Vagina (tissue), 2 donors: Measurements from ENCODE around the gene ETDA. TPM values are rescaled to one million over a fixed set of nuclear protein-coding genes. Genes with fewer than 3 reads are reported as not detected.

Experiments
- DNase-seq, 2 donors: peaks; one replicate each; pipeline ENCODE4 v3.0.0-alpha.2; 2017; ENCODE audit errors: extremely low spot score in 2 of 2
- H3K27ac ChIP-seq: fragments of 200-600 bp; sonication (generic); one replicate; pipeline ENCODE4 v1.5.1; 2019
- H3K27me3 ChIP-seq: fragments of 200-600 bp; sonication (generic); one replicate; pipeline ENCODE4 v1.5.1; 2019
- H3K36me3 ChIP-seq, 2 donors: fragments of 200-600 bp; sonication (generic); one replicate each; pipeline ENCODE4 v1.5.1; 2017 to 2019
- H3K4me1 ChIP-seq: fragments of 200-600 bp; sonication (generic); one replicate; pipeline ENCODE4 v1.5.1; 2019
- H3K4me3 ChIP-seq, 2 donors: fragments of 200-600 bp; sonication (generic); 1 replicate in 1 of 2; 2 replicates in 1 of 2; pipeline ENCODE4 v1.5.1; 2016 to 2019
- H3K9me3 ChIP-seq: fragments of 200-600 bp; sonication (generic); one replicate; pipeline ENCODE4 v1.5.1; 2019
- POLR2A ChIP-seq, 2 donors: fragments of 450-650 bp; IDR thresholded peaks; one replicate each; pipeline ENCODE4 v1.6.1; 2017; ENCODE audit warnings: antibody characterized with exemption in 2 of 2, mild to moderate bottlenecking in 2 of 2, moderate library complexity in 2 of 2
- POLR2AphosphoS5 ChIP-seq, 2 donors: sonication (generic); formaldehyde crosslinking; IDR thresholded peaks; one replicate each; pipeline ENCODE4 v1.9.0; 2017; ENCODE audit warnings: antibody characterized with exemption in 2 of 2, mild to moderate bottlenecking in 2 of 2, low read depth in 1 of 2; ENCODE audit not compliant: insufficient read depth in 1 of 2
- intact Hi-C: fragments of 100-400 bp; cut with DNase I; formaldehyde crosslinking; loops from one replicate; pipeline ENCODE4 v1.15.1; 2023
- total RNA-seq: library from RNA; depleted of rRNA; stranded (reverse); fragments of >200 nt; gene quantifications from one replicate; pipeline ENCODE4 v1.2.3, GENCODE V29; 2016
- TF ChIP-seq, protein P1 (sequence below), 3 experiments: fragments of 450-650 bp in 2 of 3; fragments of 200-600 bp in 1 of 3; sonication (generic) in 1 of 3; IDR thresholded peaks; one replicate each; pipeline ENCODE4 v1.5.1; 2017 to 2019; ENCODE audit warnings: antibody characterized with exemption in 3 of 3, mild to moderate bottlenecking in 2 of 3, moderate library complexity in 2 of 3

The ETDA gene
- total RNA-seq, 1 donor from 2014 or later = not detected

DNA sequence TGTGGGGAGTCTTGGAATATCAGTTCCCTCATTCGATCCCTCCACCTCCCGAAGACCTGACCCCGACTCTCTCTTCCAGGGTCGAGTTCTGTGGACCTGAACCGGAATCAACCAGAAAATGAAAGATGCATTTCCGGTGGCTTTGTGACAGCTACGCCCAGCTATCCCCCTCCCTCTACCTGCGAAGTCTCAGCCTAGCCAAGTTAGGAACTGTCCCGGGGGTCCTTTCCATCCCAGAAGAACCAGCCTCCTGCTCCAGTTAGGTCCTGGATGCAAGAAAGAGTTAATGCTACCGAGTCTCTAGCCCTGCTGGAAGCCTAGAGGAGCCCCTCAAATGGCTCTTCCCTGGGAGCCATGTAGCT is 44.1 kb downstream of the ETDA start:
- no peak overlapping the region for H3K27ac ChIP-seq
- no peaks in the 10 kb centered on the region for H3K4me1 ChIP-seq
- H3K27me3 ChIP-seq = no peaks in the 10 kb centered on the region
- intact Hi-C loops = no loop called here
- DNase-seq = no peak
- H3K9me3 ChIP-seq = no peaks in the 10 kb centered on the region
- H3K4me3 ChIP-seq = peak overlapping the region; percentile 23 to 28
- TF ChIP-seq POLR2A (IDR thresholded peaks at IDR 0.05) = no peak
- TF ChIP-seq, protein P1, sequence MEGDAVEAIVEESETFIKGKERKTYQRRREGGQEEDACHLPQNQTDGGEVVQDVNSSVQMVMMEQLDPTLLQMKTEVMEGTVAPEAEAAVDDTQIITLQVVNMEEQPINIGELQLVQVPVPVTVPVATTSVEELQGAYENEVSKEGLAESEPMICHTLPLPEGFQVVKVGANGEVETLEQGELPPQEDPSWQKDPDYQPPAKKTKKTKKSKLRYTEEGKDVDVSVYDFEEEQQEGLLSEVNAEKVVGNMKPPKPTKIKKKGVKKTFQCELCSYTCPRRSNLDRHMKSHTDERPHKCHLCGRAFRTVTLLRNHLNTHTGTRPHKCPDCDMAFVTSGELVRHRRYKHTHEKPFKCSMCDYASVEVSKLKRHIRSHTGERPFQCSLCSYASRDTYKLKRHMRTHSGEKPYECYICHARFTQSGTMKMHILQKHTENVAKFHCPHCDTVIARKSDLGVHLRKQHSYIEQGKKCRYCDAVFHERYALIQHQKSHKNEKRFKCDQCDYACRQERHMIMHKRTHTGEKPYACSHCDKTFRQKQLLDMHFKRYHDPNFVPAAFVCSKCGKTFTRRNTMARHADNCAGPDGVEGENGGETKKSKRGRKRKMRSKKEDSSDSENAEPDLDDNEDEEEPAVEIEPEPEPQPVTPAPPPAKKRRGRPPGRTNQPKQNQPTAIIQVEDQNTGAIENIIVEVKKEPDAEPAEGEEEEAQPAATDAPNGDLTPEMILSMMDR (IDR thresholded peaks at IDR 0.05) = no peak
- no peak for TF ChIP-seq POLR2AphosphoS5 (IDR thresholded peaks at IDR 0.05; ENCODE audit: insufficient read depth in 1 of 2, low read depth in 1 of 2)
- peaks cover 0 to 4% of the 10 kb centered on the region in 2 donors for H3K36me3 ChIP-seq

- TF ChIP-seq POLR2A (IDR thresholded peaks at IDR 0.05) (no peak), POLR2AphosphoS5 (IDR thresholded peaks at IDR 0.05; ENCODE audit: insufficient read depth in 1 of 2, low read depth in 1 of 2) (no peak)
- TF ChIP-seq, protein P1 (IDR thresholded peaks at IDR 0.05) = no peak
- Histone ChIP-seq H3K9me3 (no peaks in the 10 kb centered on the region), H3K27me3 (no peaks in the 10 kb centered on the region), H3K4me3 (no peak overlapping the region), H3K27ac (no peak overlapping the region), H3K36me3 (no peaks in the 10 kb centered on the region), H3K4me1 (no peaks in the 10 kb centered on the region)
- DNase-seq = no peak
- intact Hi-C loops = no loop called here
These were observed 50.5 kb downstream of the ETDA start for GRCh38 chrX:135302269-135302873.

Other genes with a start within 250 kb of the ETDA start
- gene RTL8B, start 229.5 kb upstream of the ETDA start, total RNA-seq = 12.0 TPM
- gene RTL8C, start 219.7 kb upstream of the ETDA start, total RNA-seq = 93.5 TPM
- gene RTL8A, start 199.9 kb upstream of the ETDA start, total RNA-seq = 36.1 TPM
- 4.2 TPM for gene SMIM10L2B, start 153.3 kb upstream of the ETDA start, total RNA-seq
- gene ETDB, start 131.5 kb upstream of the ETDA start, total RNA-seq = not detected
- not detected for gene CT55, start 80.7 kb upstream of the ETDA start, total RNA-seq
- gene ETDC, start 57.4 kb downstream of the ETDA start, total RNA-seq = not detected
- 5.2 TPM for gene ZNF75D, start 92.0 kb downstream of the ETDA start, total RNA-seq
- gene ZNF449, start 92.7 kb downstream of the ETDA start, total RNA-seq = 9.6 TPM
- 1.5 TPM for gene SMIM10L2A, start 169.9 kb downstream of the ETDA start, total RNA-seq